Measurements from ENCODE around the gene CYTL1.
"Not testable (repeated sequence)": the region's sequence is repeated elsewhere in the genome, so short reads cannot be mapped to it uniquely, and the experiment has no call there.

The CYTL1 gene

DNA sequence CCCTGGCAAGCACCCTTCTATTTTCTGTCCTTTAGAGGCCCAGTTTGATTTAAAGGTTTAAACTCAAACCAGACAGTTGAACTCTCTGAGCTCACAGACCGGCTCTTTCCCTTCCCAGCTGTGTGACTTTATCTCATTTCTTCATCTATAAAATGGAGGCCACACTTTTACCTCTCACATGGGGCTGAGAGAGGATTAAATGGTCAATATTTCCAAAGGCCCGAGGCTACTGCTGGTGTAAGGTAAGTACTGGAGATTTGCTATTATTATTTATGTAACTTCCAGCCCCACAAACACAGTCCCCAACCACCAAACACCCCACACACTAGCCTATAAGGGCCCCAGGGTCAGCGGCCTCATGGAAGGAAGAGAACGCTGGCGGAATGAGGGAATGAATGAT, 13.6 kb upstream of the CYTL1 start:
- DNase-seq, result no peak

DNA sequence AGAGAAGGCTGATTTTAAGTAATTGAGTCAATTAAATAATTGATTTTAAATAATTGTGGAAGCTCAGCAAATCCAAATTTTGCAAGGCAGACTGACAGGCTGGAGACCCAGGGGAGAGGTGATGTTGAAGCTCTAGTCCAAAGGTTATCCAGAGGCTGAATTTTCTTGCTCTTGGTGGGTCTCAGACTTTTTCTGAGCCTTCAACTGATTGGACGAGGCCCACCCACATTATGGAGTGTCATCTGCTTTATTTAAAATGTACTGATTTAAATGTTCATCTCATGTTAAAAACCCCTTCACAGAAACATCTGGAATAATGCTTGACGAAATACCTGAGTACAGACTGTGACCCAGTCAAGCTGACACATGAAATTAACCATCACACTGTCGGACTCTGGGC, 11.7 kb upstream of the CYTL1 start:
- DNase-seq, result no peak

DNA sequence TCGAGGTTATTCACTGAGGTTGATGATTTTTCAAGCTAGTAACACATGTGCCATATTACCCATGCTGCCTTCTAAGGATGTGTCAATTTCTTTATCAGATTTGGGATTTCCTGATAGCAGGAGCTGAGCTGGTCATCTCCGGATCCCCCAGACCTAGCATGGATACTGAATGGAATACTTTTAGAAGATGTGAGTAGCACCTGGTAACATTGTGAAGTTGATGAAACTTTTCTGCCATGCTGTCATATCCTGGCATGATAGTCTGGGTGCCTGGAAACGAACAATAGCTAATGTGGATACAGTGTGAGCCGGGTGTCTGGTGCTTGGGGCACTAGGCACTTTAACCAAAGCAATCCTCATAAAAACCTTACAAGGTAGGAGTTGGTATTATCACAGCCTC, 11.0 kb upstream of the CYTL1 start:
- no peak for DNase-seq

DNA sequence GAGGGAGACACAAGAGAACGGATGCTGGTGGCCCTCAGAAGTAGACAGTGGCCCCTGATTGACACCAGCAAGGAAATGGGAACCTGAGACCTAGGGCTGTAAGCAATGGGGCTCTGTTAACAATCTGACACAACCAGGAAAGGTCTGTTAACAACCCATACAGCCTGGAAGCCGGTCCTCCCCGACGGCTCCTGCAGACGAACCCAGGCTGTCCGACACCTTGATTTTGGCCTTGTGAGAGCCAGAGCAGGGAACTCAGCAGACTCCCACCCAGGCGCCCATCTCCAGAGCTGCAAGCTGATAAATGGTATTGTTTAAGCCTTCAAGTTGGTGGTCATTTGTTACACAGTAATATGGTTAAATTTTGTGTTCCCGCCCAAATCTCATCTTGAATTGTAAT, 10.2 kb upstream of the CYTL1 start:
- DNase-seq, result no peak

DNA sequence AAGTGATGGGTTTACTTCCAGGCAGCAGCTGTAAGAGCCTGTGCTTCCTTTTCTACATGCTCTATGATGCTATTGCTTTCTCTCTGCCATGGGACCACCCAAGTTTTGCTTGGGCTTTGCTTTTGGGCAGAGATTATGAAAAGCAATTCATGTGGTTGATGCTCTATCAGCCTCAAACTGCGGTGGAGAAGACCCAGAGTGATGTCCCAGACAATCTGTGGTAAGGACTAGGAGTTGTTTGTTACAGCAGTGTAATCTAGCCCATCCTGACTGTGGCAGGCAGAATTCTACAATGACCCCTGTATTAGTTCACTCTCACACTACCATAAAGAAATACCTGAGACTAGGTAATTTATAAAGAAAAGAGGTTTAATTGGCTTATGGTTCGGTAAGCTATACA, 9.2 kb upstream of the CYTL1 start:
- DNase-seq, result no peak

DNA sequence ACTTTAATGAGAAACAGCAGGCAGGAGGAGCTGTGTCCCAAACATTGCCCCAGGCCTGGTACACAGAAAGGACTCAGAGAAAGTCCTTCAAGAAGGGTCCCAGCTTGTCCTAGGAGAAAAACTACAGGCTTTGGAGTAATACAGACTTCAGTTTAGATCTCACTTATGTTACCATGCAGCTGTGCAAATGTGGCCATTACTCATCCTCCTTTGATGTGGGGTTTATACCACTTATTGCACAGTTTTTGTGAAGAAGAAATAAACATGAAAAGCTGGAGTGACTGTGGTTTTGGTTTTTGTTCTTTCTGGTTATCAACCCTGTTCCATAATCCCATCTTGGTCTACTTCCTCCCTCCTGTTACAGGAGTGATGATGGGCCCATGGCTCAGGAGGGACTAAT, 8.1 kb upstream of the CYTL1 start:
- no peak for DNase-seq

DNA sequence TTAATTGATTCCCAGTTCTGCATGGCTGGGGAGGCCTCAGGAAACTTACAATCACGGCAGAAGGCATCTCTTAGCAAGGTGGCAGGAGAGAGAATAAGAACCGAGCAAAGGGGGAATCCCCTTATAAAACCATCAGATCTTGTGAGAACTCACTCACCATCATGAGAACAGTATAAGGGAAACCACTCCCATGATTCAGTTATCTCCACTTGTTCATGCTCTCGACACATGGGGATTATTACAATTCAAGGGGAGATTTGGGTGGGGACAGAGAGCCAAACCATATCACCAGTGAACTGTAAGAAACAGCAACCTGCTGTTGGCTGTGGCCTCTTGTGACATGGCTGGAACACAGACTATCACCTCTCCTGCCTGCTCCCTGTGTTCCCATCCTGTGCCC, 7.1 kb upstream of the CYTL1 start:
- DNase-seq, result no peak

DNA sequence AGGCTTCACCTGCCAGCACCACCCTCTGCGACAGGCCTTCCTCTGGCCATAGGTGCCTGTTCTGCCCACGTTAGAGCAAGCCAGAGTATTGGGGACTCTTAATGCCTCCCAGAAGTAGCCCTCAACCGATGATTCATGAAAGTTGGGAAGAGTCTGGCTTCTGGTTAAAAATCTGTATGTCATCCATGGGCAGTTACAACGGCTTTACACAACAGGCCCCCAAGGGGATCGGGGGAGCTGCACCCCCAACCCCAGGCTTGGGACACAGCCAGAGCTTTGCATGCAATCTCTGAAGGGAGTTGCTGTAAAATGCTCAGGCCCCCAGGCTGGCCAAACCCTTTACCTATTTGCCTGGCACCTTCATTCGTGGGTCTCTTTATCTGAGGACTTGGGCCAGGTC, 5.4 kb upstream of the CYTL1 start:
- DNase-seq, result no peak

DNA sequence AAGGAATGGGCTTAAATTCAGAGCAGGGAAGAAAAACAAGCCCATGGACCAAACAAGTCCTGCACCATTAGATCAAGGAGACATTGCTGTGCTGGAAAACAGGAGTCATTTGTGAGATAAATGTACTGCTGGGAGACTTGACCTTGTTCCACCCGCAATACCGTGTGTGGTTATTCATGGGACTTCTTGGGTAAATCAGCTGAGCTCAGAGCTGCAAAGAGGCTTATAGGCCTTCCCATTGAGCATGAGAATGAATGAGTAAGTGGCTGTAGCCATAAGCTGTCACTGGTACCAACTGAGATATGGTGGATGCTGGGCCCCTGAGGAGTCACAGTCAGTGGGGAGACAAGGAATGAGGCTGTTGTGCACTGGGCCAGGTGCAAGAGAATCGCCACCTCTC, 2.3 kb upstream of the CYTL1 start:
- DNase-seq, result no peak

DNA sequence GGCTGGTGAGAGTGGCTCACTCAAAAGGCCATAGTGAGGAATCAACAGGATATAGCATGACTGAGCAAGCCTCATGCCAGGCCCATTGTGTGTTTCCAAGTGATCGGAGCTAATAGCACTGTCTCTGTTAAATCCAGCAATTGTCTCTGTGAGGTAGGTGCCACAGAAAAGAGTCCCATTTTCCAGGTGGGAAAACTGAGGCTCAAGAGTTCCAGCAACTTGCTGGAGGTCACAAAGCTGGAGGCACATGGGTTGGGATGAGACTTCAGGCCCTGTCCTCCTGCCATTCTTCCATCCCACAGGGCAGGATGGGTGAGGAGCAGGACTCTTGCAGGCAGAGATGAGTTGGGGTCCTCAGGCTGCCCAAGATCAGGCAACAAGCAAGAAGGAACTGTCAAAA, 1.1 kb upstream of the CYTL1 start:
- no peak for DNase-seq

DNA sequence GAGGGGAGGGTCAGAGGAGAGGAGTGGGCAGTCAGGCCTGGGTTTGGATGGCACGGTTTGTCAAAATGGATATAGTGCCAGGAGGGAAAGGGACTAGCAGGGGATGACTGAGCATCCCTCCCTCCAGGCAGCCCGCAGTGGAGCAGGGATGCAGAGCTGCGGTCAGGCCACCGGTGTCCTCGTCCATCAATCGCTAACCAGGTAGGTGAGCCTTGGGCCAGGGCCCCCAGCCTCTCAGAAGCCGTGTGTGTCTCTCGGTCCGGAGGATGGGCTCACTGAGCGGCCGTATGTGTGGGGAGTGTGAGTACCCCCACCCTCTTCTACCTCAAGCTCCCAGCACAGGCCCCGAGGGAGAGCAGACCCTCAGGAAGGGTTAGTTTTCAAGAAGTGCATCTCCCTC, 538 bp upstream of the CYTL1 start:
- DNase-seq, result no peak

DNA sequence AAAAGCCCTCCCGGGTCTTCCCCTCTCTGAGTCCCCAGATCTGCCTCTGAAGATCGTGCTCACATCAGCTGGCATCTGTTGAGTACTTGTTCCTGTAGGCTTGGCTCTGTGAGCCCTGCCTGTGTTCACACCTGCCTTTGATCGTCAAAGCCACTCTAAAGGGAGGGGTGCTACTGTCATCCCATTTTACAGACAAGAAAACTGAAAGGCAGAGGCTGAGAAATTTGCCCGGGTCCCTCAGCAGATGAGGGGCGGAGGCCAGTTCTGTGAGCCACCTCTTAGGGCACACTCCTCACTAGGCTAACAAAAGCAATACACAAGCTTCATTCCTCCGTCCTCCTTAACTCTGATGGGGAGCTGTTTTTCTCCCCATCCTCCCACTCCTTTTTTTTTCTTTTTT, 655 bp downstream of the CYTL1 start:
- no peak for DNase-seq

DNA sequence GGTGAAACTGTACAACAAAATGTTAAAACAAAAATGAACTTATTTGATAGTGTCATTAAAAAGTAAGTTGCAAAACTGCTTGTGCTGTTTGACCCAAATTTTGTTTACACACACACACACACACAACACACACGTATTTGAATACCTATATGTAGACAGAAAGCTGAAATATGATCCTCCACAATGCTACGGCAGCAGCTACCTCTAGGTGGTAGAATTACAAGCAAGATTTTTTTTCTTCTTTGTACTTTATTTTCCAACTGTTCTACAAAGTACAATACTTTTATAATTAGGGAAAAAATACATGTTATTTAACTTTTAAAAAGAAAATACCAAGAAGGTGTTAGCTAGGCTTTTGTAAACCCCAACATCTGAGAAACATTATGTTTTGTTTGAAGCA, 1.2 kb downstream of the CYTL1 start:
- no peak for DNase-seq

DNA sequence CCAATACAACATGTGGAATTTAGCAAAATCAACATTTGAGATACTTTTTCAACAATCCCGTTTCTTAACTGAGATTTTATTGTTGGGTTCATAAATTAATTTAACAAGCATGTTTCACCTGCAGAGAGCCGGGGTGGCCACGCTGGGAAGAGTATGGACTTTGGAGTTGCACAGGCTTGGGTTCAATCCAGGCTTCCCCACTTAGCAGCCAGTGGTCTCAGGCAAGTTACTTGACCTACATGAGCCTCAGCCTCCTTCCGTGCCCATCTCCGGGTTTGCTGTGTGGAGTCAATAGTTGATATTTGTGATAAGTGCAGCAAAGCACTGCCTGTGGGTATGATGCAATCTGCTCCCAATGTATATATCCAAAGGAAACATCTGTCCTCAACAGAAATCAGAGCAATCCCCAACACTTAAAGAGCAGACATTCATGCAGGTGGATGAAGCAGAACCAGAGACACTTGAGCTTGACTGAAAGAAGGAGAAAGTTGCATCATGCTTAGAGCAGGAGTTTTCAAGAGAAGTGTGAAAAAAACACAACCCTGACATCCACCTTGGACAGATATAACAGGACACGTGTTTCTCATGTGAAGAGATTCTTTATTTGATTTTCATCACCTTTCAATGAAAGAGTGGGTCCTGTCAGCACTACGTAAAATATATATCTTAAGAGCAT, 5.1 kb downstream of the CYTL1 start:
- no peak for DNase-seq

DNA sequence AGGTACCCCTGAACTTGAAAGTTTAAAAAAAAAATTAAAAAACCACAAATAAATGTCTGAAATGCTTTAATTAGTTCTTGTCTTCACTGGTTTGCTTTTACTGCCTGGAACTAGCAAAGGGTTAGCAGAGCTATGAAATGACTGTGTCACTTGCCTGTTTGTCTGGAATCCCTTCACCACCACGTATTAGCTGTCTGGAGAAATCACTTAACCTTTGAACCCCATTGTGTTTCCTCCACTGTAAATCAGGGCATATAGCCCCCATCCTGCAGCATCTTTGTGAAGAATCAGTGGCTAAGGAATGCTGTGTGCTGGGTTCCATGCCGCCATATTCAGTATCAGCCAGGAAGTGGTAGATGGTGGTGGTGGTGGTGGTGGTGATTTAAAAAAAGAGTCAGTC, 6.3 kb downstream of the CYTL1 start:
- DNase-seq, result no peak

DNA sequence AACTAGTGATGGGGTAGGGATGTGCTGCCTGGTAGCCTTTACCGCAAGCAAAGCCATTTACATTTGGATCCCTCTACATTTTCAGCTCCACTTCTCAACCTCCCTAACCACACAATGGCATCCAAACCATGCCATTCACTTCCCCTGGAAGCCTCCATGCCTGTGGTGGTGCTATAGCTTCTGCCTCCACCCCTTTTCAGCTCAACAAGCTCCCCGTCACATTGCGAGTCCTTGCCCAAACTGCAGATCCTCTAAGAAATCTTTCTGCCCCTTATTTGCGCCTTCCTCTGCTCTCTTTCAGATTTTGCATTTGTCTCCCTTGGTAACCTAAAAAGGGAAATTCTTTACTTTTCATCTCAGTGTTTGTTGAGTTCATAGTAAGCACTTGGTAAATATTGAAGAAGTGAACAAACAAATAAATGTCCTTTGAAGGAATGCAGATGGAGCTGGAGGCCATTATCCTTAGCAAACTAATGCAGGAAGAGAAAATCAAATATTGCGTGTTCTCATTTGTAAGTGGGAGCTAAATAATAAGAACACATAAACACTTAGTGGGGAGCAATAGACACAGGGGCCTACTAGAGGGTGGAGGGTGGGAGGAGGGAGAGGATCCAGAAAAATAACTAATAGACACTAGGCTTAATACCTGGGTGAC, 6.9 kb downstream of the CYTL1 start:
- DNase-seq, result no peak

DNA sequence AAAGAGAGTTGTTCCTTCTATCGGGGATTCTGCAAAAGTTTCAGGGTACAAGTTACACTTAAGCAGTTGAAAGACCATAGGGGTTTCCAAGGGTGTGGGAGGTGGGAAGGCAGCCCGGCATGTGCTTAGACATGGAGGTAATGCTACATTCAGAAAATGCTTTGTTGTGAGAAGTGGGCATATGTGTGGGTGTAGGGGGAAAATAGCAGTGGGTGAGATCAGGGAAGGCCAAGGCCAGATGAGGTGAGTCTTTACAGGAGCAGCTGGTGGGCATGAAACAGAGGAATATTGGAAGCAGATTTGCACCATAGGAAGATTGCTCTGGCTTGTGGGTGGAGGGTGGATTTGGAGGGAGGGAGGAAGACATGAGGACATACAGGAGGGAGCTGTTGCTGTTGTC, 8.3 kb downstream of the CYTL1 start:
- DNase-seq, result no peak

DNA sequence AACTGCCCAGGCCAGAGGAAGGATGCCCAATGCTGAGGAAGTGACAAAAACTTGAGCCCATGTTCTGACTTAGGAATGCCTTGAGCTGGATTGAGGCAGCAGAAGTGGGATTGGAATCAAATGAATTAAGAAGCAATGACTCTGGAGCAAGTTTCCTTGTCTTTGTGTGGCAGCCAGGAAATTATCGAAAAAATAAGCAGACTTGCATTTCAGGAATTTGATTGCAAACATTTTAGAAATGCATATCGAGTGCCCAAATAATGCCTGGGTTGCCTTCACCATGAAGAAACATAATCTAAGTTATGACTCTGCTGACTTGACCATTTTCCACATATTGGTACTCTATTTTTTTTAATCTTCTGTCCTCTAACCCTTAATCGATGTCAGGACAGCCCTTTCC, 9.5 kb downstream of the CYTL1 start:
- no peak for DNase-seq

DNA sequence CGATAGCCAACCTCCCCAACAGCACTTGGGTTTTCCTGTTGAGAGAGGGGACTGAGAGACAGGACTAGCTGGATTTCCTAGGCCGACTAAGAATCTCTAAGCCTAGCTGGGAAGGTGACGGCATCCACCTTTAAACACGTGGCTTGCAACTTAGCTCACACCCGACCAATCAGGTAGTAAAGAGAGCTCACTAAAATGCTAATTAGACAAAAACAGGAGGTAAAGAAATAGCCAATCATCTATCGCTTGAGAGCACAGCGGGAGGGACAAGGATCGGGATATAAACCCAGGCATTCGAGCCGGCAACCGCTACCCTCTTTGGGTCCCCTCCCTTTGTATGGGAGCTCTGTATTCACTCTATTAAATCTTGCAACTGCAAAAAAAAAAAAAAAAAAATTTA, 12.3 kb downstream of the CYTL1 start:
- DNase-seq, result not testable (repeated sequence)

DNA sequence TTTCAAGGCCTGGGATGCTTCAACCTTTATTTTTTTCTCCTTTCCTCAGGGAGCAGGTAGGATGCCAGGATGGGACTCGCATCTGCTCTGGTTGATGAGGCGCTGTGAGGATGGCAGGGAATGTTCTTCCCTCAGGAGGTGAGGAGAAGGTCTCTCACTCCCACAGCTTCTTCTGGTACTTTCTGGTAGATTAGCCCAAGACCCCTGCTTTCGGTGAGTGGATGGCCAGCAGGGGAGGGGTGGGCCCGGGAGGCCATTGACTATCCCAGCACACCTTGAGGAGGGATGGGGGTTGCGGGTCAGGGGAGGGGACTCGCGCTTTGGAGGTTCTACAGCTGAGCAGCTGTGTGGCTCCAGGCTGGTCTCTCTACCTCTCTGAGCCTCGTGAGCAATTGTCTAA, 14.8 kb downstream of the CYTL1 start:
- no peak for DNase-seq

DNA sequence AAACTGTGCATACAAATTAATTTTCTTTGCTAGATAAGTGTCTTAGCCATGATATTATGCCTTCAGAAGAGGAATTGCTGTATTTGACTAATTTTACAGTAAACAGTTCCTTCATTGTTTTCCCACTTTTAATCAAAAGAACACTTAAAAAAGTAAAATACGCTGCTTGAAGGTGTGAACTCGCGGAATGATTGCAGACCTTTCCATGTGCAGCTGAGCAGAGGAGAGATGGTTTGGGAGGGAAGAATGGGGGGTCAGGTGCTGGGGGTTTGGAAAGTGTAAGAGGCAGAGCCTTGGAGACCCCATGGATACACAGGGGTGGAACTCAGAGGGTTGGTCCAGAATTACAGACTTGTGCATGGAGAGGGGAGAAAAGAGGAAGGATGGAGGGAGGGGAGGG, 15.3 kb downstream of the CYTL1 start:
- DNase-seq, result no peak

DNA sequence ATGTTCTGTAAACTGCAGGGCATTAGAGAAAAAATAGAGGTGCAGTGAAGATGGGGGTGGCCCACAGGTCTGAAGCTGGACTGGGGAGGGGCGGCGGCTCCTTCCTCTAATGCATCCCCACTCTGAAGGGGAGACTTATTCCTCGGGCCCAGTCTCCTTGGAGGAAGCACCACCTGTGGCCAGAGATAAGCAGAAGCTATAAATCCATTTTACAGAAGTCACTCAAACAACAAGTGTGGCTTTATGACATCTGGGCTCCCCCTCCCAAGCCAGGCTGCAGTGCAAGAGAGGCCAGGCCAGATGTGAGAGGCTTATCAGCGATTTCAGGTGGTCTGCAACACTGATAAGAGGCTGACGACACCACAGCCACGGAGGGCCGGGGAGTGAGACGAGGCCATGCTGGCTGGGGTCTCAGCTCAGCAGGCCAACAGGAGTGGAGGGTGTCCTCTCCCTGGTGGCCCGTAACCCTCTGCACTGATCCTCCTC, 15.8 kb downstream of the CYTL1 start:
- DNase-seq, result no peak

DNA sequence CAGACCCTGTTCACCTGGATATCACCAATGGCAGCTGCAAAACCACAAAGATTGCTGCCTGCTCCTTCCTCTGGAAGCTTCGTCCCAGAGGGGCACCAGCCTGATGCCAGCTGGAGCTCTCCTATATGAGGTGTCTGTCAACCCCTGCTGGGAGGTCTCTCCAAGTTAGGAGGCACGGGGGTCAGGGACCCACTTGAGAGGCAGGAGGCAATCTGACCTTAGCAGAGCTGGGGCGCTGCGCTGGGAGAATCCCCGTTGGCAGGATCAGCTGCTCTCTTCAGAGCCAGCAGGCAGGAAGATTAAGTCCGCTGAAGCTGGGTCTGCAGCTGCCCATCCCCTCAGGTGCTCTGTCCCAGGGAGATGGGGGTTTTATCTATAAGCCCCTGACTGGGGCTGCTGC, 17.6 kb downstream of the CYTL1 start:
- not testable (repeated sequence) for DNase-seq

DNA sequence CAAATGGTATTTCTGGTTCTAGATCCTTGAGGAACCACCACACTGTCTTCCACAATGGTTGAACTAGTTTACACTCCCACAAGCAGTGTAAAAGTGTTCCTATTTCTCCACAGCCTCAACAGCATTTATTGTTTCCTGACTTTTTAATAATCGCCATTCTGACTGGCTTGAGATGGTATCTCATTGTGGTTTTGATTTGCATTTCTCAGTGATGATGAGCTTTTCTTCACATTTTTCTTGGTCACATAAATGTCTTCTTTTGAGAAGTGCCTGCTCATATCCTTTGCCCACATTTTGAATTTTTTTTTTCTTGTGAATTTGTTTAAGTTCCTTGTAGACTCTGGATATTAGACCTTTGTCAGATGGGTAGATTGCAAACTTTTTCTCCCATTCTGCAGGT, 22.3 kb downstream of the CYTL1 start:
- DNase-seq, result not testable (repeated sequence)

DNA sequence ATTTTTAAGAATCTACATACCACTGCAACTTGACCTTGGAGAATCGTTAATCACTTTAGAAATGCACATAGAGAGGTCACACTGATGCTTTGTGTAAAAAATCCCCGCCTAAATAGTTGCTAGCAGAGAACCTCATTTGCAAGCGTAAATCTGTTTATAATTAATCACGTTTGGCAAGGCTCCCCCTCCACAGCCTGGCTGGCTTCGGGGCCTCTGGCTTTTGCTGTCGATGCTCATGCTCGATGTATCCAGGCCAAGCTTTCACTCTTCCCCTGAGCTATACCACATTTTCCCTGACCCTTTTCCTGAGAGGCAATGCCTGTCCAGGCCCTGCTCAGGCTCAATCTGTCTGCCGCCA, 23.4 kb downstream of the CYTL1 start:
- DNase-seq, result no peak

All from stimulated activated CD8-positive, alpha-beta memory T cell treated with anti-CD3 and anti-CD28 coated beads, Interleukin-4, amount 100 ng/mL, for 48 hours (primary cell).